ENCODE measurements around the gene NCKIPSD.

NCKIPSD gene

GRCh38 chr3:48689384-48689783, 3.7 kb upstream of the NCKIPSD start:
- in situ Hi-C loops (cut with MboI; ENCODE audit: low sequenced_read_pairs, unreplicated experiment) = no loop called here
- no peak for TF ChIP-seq CTCF (IDR thresholded peaks at IDR 0.05; ENCODE audit: borderline replicate concordance, control extremely low read depth, extremely low read depth, insufficient read depth, missing control alignments)
- DNase-seq (ENCODE audit: low spot score) = no peak

DNA sequence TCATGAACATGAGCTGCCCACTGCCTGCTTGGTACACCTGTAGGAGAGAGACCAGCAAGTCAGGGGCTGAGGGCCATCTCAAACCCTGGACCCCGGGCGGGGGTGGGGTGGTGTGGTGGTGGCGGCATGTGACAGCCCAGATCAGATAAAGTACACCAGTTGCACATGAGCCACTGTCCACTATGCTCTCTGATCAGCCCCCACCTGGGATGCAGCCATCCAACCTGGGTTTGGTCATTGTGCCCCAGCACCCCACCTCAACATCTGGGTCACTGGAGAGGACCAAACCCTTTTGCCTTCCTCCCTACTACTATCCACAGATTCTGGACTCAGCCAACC, 3.0 kb upstream of the NCKIPSD start:
- in situ Hi-C loops (cut with MboI; ENCODE audit: low sequenced_read_pairs, unreplicated experiment) = no loop called here
- TF ChIP-seq CTCF (IDR thresholded peaks at IDR 0.05; ENCODE audit: borderline replicate concordance, control extremely low read depth, extremely low read depth, insufficient read depth, missing control alignments) = no peak
- DNase-seq (ENCODE audit: low spot score) = no peak

- DNase-seq (ENCODE audit: low spot score) = no peak
- in situ Hi-C loops (cut with MboI; ENCODE audit: low sequenced_read_pairs, unreplicated experiment) = no loop called here
- no peak for TF ChIP-seq CTCF (IDR thresholded peaks at IDR 0.05; ENCODE audit: borderline replicate concordance, control extremely low read depth, extremely low read depth, insufficient read depth, missing control alignments)
These were observed 2.5 kb upstream of the NCKIPSD start for GRCh38 chr3:48688032-48688736.

GRCh38 chr3:48687220-48687678, 1.5 kb upstream of the NCKIPSD start:
- no peak for TF ChIP-seq CTCF (IDR thresholded peaks at IDR 0.05; ENCODE audit: borderline replicate concordance, control extremely low read depth, extremely low read depth, insufficient read depth, missing control alignments)
- in situ Hi-C loops (cut with MboI; ENCODE audit: low sequenced_read_pairs, unreplicated experiment) = no loop called here
- no peak for DNase-seq (ENCODE audit: low spot score)

GRCh38 chr3:48686538-48687219, 964 bp upstream of the NCKIPSD start:
- in situ Hi-C loops (cut with MboI; ENCODE audit: low sequenced_read_pairs, unreplicated experiment) = no loop called here
- no peak for TF ChIP-seq CTCF (IDR thresholded peaks at IDR 0.05; ENCODE audit: borderline replicate concordance, control extremely low read depth, extremely low read depth, insufficient read depth, missing control alignments)
- no peak for DNase-seq (ENCODE audit: low spot score)

DNA sequence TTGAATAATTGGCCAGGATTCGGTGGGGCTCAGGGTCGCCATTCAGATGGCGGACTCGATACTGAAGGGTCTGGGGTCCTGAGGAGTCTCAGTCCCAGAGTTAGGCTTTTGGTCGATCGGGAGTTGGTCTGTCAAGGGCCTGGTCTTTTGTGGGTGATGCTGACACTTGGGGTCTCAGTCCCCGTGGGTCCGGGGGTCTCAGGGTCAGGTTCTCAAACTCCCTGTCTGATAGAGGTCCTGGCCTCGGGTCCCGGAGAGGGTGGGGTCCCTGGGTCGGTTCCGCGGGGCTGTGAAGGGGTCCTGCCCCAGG, 467 bp downstream of the NCKIPSD start:
- DNase-seq (ENCODE audit: low spot score) = no peak
- TF ChIP-seq CTCF (IDR thresholded peaks at IDR 0.05; ENCODE audit: borderline replicate concordance, control extremely low read depth, extremely low read depth, insufficient read depth, missing control alignments) = no peak
- in situ Hi-C loops (cut with MboI; ENCODE audit: low sequenced_read_pairs, unreplicated experiment) = no loop called here
